Measurements from ENCODE around the gene ATXN7L1. TPM values are rescaled to one million over a fixed set of nuclear protein-coding genes. Genes with fewer than 3 reads are reported as not detected.

Gene ATXN7L1
- total and polyA plus RNA-seq, 2 of the 13 experiments (the other 11 are each of a cell fraction or from before 2014, with no cell fraction given) = 4.1 to 7.8 TPM

DNA sequence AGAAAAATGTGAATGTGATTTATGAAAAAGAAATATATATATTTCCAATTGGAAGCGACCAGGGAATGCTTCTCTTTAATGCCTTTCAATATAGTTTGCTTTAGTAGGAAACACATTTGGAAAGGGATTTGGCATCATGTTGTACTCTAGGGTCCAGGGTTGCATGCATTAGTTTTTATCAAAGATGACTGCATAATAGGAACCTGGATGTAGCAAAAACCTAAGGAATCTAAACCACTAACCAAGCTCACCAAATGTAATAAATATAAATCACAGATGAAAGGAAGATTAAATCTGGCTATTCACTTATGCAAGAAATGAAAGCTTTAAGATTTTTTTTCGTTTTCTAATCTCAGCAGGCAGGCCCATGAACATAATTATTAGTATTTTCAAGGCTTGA lies 120.0 kb downstream of the ATXN7L1 start:
- no peak for DNase-seq (ENCODE audit: low spot score)
- no peaks in the 10 kb centered on the region for H3K9me3 ChIP-seq (ENCODE audit: low read length)
- TF ChIP-seq, protein P1, sequence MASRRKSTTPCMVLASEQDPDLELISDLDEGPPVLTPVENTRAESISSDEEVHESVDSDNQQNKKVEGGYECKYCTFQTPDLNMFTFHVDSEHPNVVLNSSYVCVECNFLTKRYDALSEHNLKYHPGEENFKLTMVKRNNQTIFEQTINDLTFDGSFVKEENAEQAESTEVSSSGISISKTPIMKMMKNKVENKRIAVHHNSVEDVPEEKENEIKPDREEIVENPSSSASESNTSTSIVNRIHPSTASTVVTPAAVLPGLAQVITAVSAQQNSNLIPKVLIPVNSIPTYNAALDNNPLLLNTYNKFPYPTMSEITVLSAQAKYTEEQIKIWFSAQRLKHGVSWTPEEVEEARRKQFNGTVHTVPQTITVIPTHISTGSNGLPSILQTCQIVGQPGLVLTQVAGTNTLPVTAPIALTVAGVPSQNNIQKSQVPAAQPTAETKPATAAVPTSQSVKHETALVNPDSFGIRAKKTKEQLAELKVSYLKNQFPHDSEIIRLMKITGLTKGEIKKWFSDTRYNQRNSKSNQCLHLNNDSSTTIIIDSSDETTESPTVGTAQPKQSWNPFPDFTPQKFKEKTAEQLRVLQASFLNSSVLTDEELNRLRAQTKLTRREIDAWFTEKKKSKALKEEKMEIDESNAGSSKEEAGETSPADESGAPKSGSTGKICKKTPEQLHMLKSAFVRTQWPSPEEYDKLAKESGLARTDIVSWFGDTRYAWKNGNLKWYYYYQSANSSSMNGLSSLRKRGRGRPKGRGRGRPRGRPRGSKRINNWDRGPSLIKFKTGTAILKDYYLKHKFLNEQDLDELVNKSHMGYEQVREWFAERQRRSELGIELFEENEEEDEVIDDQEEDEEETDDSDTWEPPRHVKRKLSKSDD (CRISPR knock-in tag; IDR thresholded peaks at IDR 0.05; ENCODE audit: low read depth) = no peak
- TF ChIP-seq ZNF589 (CRISPR knock-in tag; conservative IDR thresholded peaks at IDR 0.05) (no peak), TEAD2 (CRISPR knock-in tag; IDR thresholded peaks at IDR 0.05) (no peak), SMARCC2 (IDR thresholded peaks at IDR 0.05) (no peak), SOX6 (IDR thresholded peaks at IDR 0.05) (no peak), SOX6 (CRISPR knock-in tag; IDR thresholded peaks at IDR 0.05) (no peak), NFRKB (IDR thresholded peaks at IDR 0.05) (no peak), SMC3 (IDR thresholded peaks at IDR 0.05; ENCODE audit: low read length) (no peak), FOXC1 (CRISPR knock-in tag; IDR thresholded peaks at IDR 0.05; ENCODE audit: borderline replicate concordance) (no peak), GATA4 (IDR thresholded peaks at IDR 0.05; ENCODE audit: borderline replicate concordance, low read depth) (no peak), ZNF460 (CRISPR knock-in tag; IDR thresholded peaks at IDR 0.05; ENCODE audit: borderline replicate concordance) (no peak), ZNF629 (CRISPR knock-in tag; conservative IDR thresholded peaks at IDR 0.05) (no peak), ZNF33A (CRISPR knock-in tag; IDR thresholded peaks at IDR 0.05; ENCODE audit: borderline replicate concordance) (no peak), ZNF850 (CRISPR knock-in tag; conservative IDR thresholded peaks at IDR 0.05) (no peak), CC2D1A (CRISPR knock-in tag; IDR thresholded peaks at IDR 0.05) (no peak)
- TF ChIP-seq, protein P2, sequence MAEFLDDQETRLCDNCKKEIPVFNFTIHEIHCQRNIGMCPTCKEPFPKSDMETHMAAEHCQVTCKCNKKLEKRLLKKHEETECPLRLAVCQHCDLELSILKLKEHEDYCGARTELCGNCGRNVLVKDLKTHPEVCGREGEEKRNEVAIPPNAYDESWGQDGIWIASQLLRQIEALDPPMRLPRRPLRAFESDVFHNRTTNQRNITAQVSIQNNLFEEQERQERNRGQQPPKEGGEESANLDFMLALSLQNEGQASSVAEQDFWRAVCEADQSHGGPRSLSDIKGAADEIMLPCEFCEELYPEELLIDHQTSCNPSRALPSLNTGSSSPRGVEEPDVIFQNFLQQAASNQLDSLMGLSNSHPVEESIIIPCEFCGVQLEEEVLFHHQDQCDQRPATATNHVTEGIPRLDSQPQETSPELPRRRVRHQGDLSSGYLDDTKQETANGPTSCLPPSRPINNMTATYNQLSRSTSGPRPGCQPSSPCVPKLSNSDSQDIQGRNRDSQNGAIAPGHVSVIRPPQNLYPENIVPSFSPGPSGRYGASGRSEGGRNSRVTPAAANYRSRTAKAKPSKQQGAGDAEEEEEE (CRISPR knock-in tag; IDR thresholded peaks at IDR 0.05; ENCODE audit: borderline replicate concordance) = no peak
- TF ChIP-seq, protein P3, sequence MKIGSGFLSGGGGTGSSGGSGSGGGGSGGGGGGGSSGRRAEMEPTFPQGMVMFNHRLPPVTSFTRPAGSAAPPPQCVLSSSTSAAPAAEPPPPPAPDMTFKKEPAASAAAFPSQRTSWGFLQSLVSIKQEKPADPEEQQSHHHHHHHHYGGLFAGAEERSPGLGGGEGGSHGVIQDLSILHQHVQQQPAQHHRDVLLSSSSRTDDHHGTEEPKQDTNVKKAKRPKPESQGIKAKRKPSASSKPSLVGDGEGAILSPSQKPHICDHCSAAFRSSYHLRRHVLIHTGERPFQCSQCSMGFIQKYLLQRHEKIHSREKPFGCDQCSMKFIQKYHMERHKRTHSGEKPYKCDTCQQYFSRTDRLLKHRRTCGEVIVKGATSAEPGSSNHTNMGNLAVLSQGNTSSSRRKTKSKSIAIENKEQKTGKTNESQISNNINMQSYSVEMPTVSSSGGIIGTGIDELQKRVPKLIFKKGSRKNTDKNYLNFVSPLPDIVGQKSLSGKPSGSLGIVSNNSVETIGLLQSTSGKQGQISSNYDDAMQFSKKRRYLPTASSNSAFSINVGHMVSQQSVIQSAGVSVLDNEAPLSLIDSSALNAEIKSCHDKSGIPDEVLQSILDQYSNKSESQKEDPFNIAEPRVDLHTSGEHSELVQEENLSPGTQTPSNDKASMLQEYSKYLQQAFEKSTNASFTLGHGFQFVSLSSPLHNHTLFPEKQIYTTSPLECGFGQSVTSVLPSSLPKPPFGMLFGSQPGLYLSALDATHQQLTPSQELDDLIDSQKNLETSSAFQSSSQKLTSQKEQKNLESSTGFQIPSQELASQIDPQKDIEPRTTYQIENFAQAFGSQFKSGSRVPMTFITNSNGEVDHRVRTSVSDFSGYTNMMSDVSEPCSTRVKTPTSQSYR (CRISPR knock-in tag; IDR thresholded peaks at IDR 0.05; ENCODE audit: borderline replicate concordance) = no peak
- TF ChIP-seq, protein P4, sequence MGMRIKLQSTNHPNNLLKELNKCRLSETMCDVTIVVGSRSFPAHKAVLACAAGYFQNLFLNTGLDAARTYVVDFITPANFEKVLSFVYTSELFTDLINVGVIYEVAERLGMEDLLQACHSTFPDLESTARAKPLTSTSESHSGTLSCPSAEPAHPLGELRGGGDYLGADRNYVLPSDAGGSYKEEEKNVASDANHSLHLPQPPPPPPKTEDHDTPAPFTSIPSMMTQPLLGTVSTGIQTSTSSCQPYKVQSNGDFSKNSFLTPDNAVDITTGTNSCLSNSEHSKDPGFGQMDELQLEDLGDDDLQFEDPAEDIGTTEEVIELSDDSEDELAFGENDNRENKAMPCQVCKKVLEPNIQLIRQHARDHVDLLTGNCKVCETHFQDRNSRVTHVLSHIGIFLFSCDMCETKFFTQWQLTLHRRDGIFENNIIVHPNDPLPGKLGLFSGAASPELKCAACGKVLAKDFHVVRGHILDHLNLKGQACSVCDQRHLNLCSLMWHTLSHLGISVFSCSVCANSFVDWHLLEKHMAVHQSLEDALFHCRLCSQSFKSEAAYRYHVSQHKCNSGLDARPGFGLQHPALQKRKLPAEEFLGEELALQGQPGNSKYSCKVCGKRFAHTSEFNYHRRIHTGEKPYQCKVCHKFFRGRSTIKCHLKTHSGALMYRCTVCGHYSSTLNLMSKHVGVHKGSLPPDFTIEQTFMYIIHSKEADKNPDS (CRISPR knock-in tag; IDR thresholded peaks at IDR 0.05) = no peak
- no peak overlapping the region for H2AFZ ChIP-seq (ENCODE audit: low read length)
- CTCF ChIA-PET (ENCODE audit: low intra/inter-chr PET ratio, low total read pairs) = no interaction called here
- POLR2A ChIA-PET = no interaction called here
- no peak overlapping the region for H3K9ac ChIP-seq (ENCODE audit: insufficient read depth, low read depth, low read length)
- in situ Hi-C loops (cut with HindIII; ENCODE audit: extremely low pct_ligation_motif_present, low pct_unique_long_range_greater_than_20kb) (no loop called here), intact Hi-C loops (cut with micrococcal nuclease; ENCODE audit: unreplicated experiment) (loop anchor here (10.0 kb wide), 1 partner anchor 398 kb away; no protein-coding TSS in a partner anchor)
- FAIRE-seq = no peak
- no peak for ATAC-seq
- no peaks in the 10 kb centered on the region for H3K4me1 ChIP-seq (ENCODE audit: insufficient read depth, low read length)
- no peak overlapping the region for H3K27ac ChIP-seq (ENCODE audit: extremely low read length, insufficient read depth, low read length)
- H4K20me1 ChIP-seq (ENCODE audit: insufficient read depth, low read length) = no peaks in the 10 kb centered on the region
- no peaks in the 10 kb centered on the region for H3K27me3 ChIP-seq (ENCODE audit: control insufficient read depth in 1 of 2, insufficient read depth in 2 of 2, low read length in 2 of 2)
- WGBS (ENCODE audit: low lambda C conversion rate) = 63% methylated on average over 2 of the region's 2 CpGs
- no peak overlapping the region for H3K4me2 ChIP-seq (ENCODE audit: low read depth, low read length)
- H3K36me3 ChIP-seq (replicated peaks in 1 of 2; ENCODE audit: control insufficient read depth in 1 of 2, insufficient read depth in 2 of 2, low read length in 2 of 2) = no peaks in the 10 kb centered on the region
- no peaks in the 10 kb centered on the region for H3K79me2 ChIP-seq (ENCODE audit: insufficient read depth, low read length)
- no peak overlapping the region for H3K4me3 ChIP-seq (replicated peaks in 1 of 3; ENCODE audit: insufficient read depth in 1 of 3, low read depth in 2 of 3, low read length in 3 of 3)
- BruUV-seq (replicated peaks) = no TSS peak
